ENCODE results near the gene AGER.

DNA sequence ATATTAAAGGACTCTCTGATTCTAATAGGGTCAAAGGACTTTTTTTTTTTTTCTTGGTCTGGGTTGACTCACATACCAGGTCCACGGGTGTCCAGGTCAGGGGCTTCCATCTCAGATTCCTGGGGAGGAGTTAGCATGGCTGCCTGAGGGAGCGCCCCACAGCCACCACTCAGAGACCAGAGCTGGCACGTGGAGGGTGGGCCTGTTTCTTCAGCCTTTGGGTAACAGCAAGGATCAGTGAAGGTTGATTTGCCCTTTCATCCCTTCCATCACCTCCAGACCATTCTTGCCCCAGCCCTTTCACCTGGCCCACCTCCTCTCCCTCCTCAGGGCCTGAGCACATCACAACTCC, 14.3 kb upstream of the AGER start:
- TF ChIP-seq MAFK (IDR thresholded peaks at IDR 0.05; ENCODE audit: low read depth, low read length) = no peak
- TF ChIP-seq, protein P1, sequence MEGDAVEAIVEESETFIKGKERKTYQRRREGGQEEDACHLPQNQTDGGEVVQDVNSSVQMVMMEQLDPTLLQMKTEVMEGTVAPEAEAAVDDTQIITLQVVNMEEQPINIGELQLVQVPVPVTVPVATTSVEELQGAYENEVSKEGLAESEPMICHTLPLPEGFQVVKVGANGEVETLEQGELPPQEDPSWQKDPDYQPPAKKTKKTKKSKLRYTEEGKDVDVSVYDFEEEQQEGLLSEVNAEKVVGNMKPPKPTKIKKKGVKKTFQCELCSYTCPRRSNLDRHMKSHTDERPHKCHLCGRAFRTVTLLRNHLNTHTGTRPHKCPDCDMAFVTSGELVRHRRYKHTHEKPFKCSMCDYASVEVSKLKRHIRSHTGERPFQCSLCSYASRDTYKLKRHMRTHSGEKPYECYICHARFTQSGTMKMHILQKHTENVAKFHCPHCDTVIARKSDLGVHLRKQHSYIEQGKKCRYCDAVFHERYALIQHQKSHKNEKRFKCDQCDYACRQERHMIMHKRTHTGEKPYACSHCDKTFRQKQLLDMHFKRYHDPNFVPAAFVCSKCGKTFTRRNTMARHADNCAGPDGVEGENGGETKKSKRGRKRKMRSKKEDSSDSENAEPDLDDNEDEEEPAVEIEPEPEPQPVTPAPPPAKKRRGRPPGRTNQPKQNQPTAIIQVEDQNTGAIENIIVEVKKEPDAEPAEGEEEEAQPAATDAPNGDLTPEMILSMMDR (conservative IDR thresholded peaks at IDR 0.05; ENCODE audit: low read depth, low read length) = no peak
- no peak for TF ChIP-seq CHD1 (IDR thresholded peaks at IDR 0.05; ENCODE audit: low read depth, low read length)
- no peak for TF ChIP-seq POLR2A (IDR thresholded peaks at IDR 0.05; ENCODE audit: low read depth, low read length)
- TF ChIP-seq RCOR1 (IDR thresholded peaks at IDR 0.05; ENCODE audit: insufficient replicate concordance, low read length) = no peak
- no peak for TF ChIP-seq NFE2L2 (IDR thresholded peaks at IDR 0.05; ENCODE audit: low read depth, low read length)
- TF ChIP-seq, protein P2, sequence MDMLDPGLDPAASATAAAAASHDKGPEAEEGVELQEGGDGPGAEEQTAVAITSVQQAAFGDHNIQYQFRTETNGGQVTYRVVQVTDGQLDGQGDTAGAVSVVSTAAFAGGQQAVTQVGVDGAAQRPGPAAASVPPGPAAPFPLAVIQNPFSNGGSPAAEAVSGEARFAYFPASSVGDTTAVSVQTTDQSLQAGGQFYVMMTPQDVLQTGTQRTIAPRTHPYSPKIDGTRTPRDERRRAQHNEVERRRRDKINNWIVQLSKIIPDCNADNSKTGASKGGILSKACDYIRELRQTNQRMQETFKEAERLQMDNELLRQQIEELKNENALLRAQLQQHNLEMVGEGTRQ (IDR thresholded peaks at IDR 0.05; ENCODE audit: low read depth, low read length) = no peak
- TF ChIP-seq MXI1 (IDR thresholded peaks at IDR 0.05; ENCODE audit: borderline replicate concordance, low read depth, low read length) = no peak
- TF ChIP-seq RFX5 (IDR thresholded peaks at IDR 0.05; ENCODE audit: low read depth, low read length) = no peak
- TF ChIP-seq RAD21 (IDR thresholded peaks at IDR 0.05; ENCODE audit: low read length) = no peak
- no peak for TF ChIP-seq SMC3 (IDR thresholded peaks at IDR 0.05; ENCODE audit: low read depth, low read length)
- TF ChIP-seq CEBPB (IDR thresholded peaks at IDR 0.05; ENCODE audit: low read depth, low read length) = no peak
- TF ChIP-seq MAZ (IDR thresholded peaks at IDR 0.05; ENCODE audit: borderline replicate concordance, low read depth, low read length) = no peak

Measured in IMR-90 (cell line).